GM04504 (cell line): ENCODE data around the gene MBNL1.

Source experiments
- DNase-seq: peaks from one replicate; pipeline ENCODE4 v3.0.0-alpha.2; 2012; ENCODE audit warnings: low read depth

Gene MBNL1

GRCh38 chr3:152448091-152448490, 179.4 kb downstream of the MBNL1 start:
- no peak for DNase-seq

- DNase-seq = no peak
Measured at GRCh38 chr3:152452318-152452717, 183.6 kb downstream of the MBNL1 start.

GRCh38 chr3:152454076-152454875, 185.5 kb downstream of the MBNL1 start:
- no peak for DNase-seq

- no peak for DNase-seq
Measured at GRCh38 chr3:152455989-152456388, 187.3 kb downstream of the MBNL1 start.

GRCh38 chr3:152457500-152458375, 189.0 kb downstream of the MBNL1 start:
- no peak for DNase-seq

- no peak for DNase-seq
Measured at GRCh38 chr3:152458376-152459117, 189.8 kb downstream of the MBNL1 start.

GRCh38 chr3:152459118-152459515, 190.4 kb downstream of the MBNL1 start:
- no peak for DNase-seq

- DNase-seq = no peak
Measured at GRCh38 chr3:152459572-152459971, 190.8 kb downstream of the MBNL1 start.

- DNase-seq = no peak
Measured at GRCh38 chr3:152460936-152461335, 192.2 kb downstream of the MBNL1 start.

- DNase-seq = no peak
Measured at GRCh38 chr3:152461460-152461859, 192.7 kb downstream of the MBNL1 start.

GRCh38 chr3:152466784-152467183, 198.1 kb downstream of the MBNL1 start:
- peak; percentile 40 for DNase-seq

- DNase-seq = no peak
Measured at GRCh38 chr3:152469248-152470025, 200.7 kb downstream of the MBNL1 start.

GRCh38 chr3:152470095-152470494, 201.4 kb downstream of the MBNL1 start:
- DNase-seq = no peak

GRCh38 chr3:152470893-152471292, 202.2 kb downstream of the MBNL1 start:
- no peak for DNase-seq

- DNase-seq = peak; percentile 26
Measured at GRCh38 chr3:152471814-152472671, 203.3 kb downstream of the MBNL1 start.

- no peak for DNase-seq
Measured at GRCh38 chr3:152472672-152472954, 203.9 kb downstream of the MBNL1 start.

- DNase-seq = peak; percentile 38
Measured at GRCh38 chr3:152474585-152474984, 205.9 kb downstream of the MBNL1 start.

GRCh38 chr3:152477422-152477821, 208.7 kb downstream of the MBNL1 start:
- no peak for DNase-seq

- no peak for DNase-seq
Measured at GRCh38 chr3:152480282-152480953, 211.7 kb downstream of the MBNL1 start.

GRCh38 chr3:152486364-152486763, 217.6 kb downstream of the MBNL1 start:
- no peak for DNase-seq
